ENCODE results near the gene ARMC7. TPM values are rescaled to one million over a fixed set of nuclear protein-coding genes. Genes with fewer than 3 reads are reported as not detected.

ARMC7 gene
- total and polyA plus RNA-seq, 2 of the 13 experiments (the other 11 are each of a cell fraction or from before 2014, with no cell fraction given) = 3.9 to 4.2 TPM

GRCh38 chr17:75154195-75155106 is 44.7 kb downstream of the ARMC7 start, which contains the start of gene JPT1 (continued):
- no peak; the same call in none of the 2 replicates for TF ChIP-seq PPARG (CRISPR knock-in tag; conservative IDR thresholded peaks at IDR 0.05)
- peak; percentile 80; the same call in 1 of the 2 replicates for TF ChIP-seq SALL2 (CRISPR knock-in tag; IDR thresholded peaks at IDR 0.05)
- TF ChIP-seq PHB2 (IDR thresholded peaks at IDR 0.05; ENCODE audit: partially characterized antibody) = no peak
- no peak for TF ChIP-seq FOXM1 (CRISPR knock-in tag; IDR thresholded peaks at IDR 0.05)
- no peak for TF ChIP-seq ZFP36L2 (CRISPR knock-in tag; IDR thresholded peaks at IDR 0.05)
- TF ChIP-seq JUND (CRISPR knock-in tag; IDR thresholded peaks at IDR 0.05) = no peak
- TF ChIP-seq RXRB (CRISPR knock-in tag; IDR thresholded peaks at IDR 0.05; ENCODE audit: borderline replicate concordance) = peak; percentile 77; the same call in 1 of the 2 replicates
- TF ChIP-seq ZNF121 (CRISPR knock-in tag; IDR thresholded peaks at IDR 0.05) = 0 out of 2 replicates have a peak, but pooled peaks have one; percentile 16
- peak; percentile 45; the same call in 1 of the 2 replicates for TF ChIP-seq ZNF263 (CRISPR knock-in tag; IDR thresholded peaks at IDR 0.05)
- TF ChIP-seq TRAFD1 (CRISPR knock-in tag; IDR thresholded peaks at IDR 0.05; ENCODE audit: borderline replicate concordance) = peak; percentile 43; the same call in 1 of the 2 replicates
- TF ChIP-seq ZNF281 (CRISPR knock-in tag; IDR thresholded peaks at IDR 0.05; ENCODE audit: borderline replicate concordance) = peak; percentile 100
- no peak for TF ChIP-seq ZSCAN20 (CRISPR knock-in tag; IDR thresholded peaks at IDR 0.05; ENCODE audit: borderline replicate concordance)
- 0 out of 2 replicates have a peak, but pooled peaks have one; percentile 36 for TF ChIP-seq KLF9 (CRISPR knock-in tag; IDR thresholded peaks at IDR 0.05; ENCODE audit: low read depth)
- TF ChIP-seq ZBTB34 (CRISPR knock-in tag; IDR thresholded peaks at IDR 0.05) = peak; percentile 77; the same call in 1 of the 2 replicates
- TF ChIP-seq PITX1 (CRISPR knock-in tag; IDR thresholded peaks at IDR 0.05) = peak; percentile 55; the same call in 1 of the 2 replicates
- TF ChIP-seq HDAC6 (IDR thresholded peaks at IDR 0.05; ENCODE audit: low read depth, low read length) = no peak
- TF ChIP-seq ZNF547 (CRISPR knock-in tag; IDR thresholded peaks at IDR 0.05) = peak; percentile 86
- no peak for TF ChIP-seq ZSCAN29 (CRISPR knock-in tag; conservative IDR thresholded peaks at IDR 0.05)
